MM.1S (cell line): ENCODE measurements around the gene L1CAM.

ENCODE experiments used
- DNase-seq: peaks from one replicate; pipeline ENCODE4 v3.0.0-alpha.2; 2015
- H2AFZ ChIP-seq: fragments of 300-600 bp; sonication (generic); 2 replicates; pipeline ENCODE4 v1.6.0; 2016; ENCODE audit warnings: antibody characterized with exemption, low read length
- H3F3A ChIP-seq: fragments of 300-600 bp; sonication (generic); 2 replicates; pipeline ENCODE4 v1.6.1; 2016; ENCODE audit warnings: mild to moderate bottlenecking, antibody characterized with exemption, low read length, moderate library complexity, mixed read lengths; ENCODE audit not compliant: insufficient read depth
- H3K27ac ChIP-seq: fragments of 300-600 bp; sonication (generic); 2 replicates; pipeline ENCODE4 v1.5.1; 2016; ENCODE audit warnings: mild to moderate bottlenecking, low read length
- H3K27me3 ChIP-seq: fragments of 300-600 bp; sonication (generic); replicated peaks from 2 replicates; pipeline ENCODE4 v1.6.0; 2016; ENCODE audit warnings: low read length; ENCODE audit not compliant: insufficient read depth
- H3K36me3 ChIP-seq: fragments of 300-600 bp; sonication (generic); replicated peaks from 2 replicates; pipeline ENCODE4 v1.6.1; 2016; ENCODE audit warnings: mild to moderate bottlenecking, low read length, mixed read lengths; ENCODE audit not compliant: insufficient read depth
- H3K4me1 ChIP-seq: fragments of 300-600 bp; sonication (generic); 2 replicates; pipeline ENCODE4 v1.6.1; 2016; ENCODE audit warnings: low read length, mixed read lengths
- H3K4me2 ChIP-seq: fragments of 300-600 bp; sonication (generic); 2 replicates; pipeline ENCODE4 v1.6.0; 2016; ENCODE audit warnings: low read depth, low read length
- H3K4me3 ChIP-seq: fragments of 300-600 bp; sonication (generic); 2 replicates; pipeline ENCODE4 v1.5.1; 2016; ENCODE audit warnings: low read length, mixed read lengths
- H3K79me2 ChIP-seq: fragments of 300-600 bp; sonication (generic); 2 replicates; pipeline ENCODE4 v1.6.1; 2016; ENCODE audit warnings: mixed run types, low read length, mixed read lengths
- H3K9ac ChIP-seq: fragments of 300-600 bp; sonication (generic); 2 replicates; pipeline ENCODE4 v1.6.1; 2016; ENCODE audit warnings: low read length, mixed read lengths
- H3K9me2 ChIP-seq: fragments of 300-600 bp; sonication (generic); replicated peaks from 2 replicates; pipeline ENCODE4 v1.6.1; 2016; ENCODE audit warnings: mild to moderate bottlenecking, low read length, mixed read lengths; ENCODE audit not compliant: insufficient read depth
- H3K9me3 ChIP-seq: fragments of 300-600 bp; sonication (generic); replicated peaks from 2 replicates; pipeline ENCODE4 v1.6.1; 2016; ENCODE audit warnings: mild to moderate bottlenecking, low read length, mixed read lengths; ENCODE audit not compliant: insufficient read depth
- H4K20me1 ChIP-seq: fragments of 300-600 bp; sonication (generic); 2 replicates; pipeline ENCODE4 v1.6.1; 2016; ENCODE audit warnings: mild to moderate bottlenecking, low read length, moderate library complexity, mixed read lengths; ENCODE audit not compliant: insufficient read depth
- CTCF ChIP-seq: fragments of 300-600 bp; sonication (generic); IDR thresholded peaks from 2 replicates; pipeline ENCODE4 v1.5.1; 2016; ENCODE audit warnings: antibody characterized with exemption, low read length, mixed read lengths
- EZH2 ChIP-seq: fragments of 300-600 bp; sonication (generic); optimal IDR thresholded peaks from 2 replicates; pipeline ENCODE3; 2017; ENCODE audit warnings: low read depth, mild to moderate bottlenecking, antibody characterized with exemption, low read length, mixed read lengths
- EZH2phosphoT487 ChIP-seq: fragments of 300-600 bp; sonication (generic); IDR thresholded peaks from 2 replicates; pipeline ENCODE4 v1.6.1; 2018; ENCODE audit warnings: antibody characterized with exemption, low read length

The L1CAM gene

GRCh38 chrX:153927922-153928760 lies 42.2 kb upstream of the L1CAM start:
- no peaks in the 10 kb centered on the region for H4K20me1 ChIP-seq
- H3K9me3 ChIP-seq: no peaks in the 10 kb centered on the region
- H3K9ac ChIP-seq: peak overlapping the region; percentile 91
- DNase-seq: peak; percentile 96
- no peaks in the 10 kb centered on the region for H3K9me2 ChIP-seq
- H3K79me2 ChIP-seq: peaks cover 52% of the 10 kb centered on the region
- H3K36me3 ChIP-seq: no peaks in the 10 kb centered on the region
- H3K27me3 ChIP-seq: no peaks in the 10 kb centered on the region
- peaks cover 11% of the 10 kb centered on the region; the same call in 1 of the 2 replicates for H3K4me1 ChIP-seq
- H2AFZ ChIP-seq: no peak overlapping the region
- no peak for TF ChIP-seq CTCF
- TF ChIP-seq EZH2phosphoT487: no peak
- TF ChIP-seq EZH2: no peak
- H3K4me2 ChIP-seq: peak overlapping the region; percentile 73
- H3K4me3 ChIP-seq: peak overlapping the region; percentile 78
- peaks cover 38% of the 10 kb centered on the region for H3F3A ChIP-seq
- H3K27ac ChIP-seq: peak overlapping the region; percentile 98

- H3K27ac ChIP-seq: peak overlapping the region; percentile 98
- H3K4me2 ChIP-seq: peak overlapping the region; percentile 73
- H4K20me1 ChIP-seq: no peaks in the 10 kb centered on the region
- no peaks in the 10 kb centered on the region for H3K9me3 ChIP-seq
- H3K79me2 ChIP-seq: peaks cover 52% of the 10 kb centered on the region
- H3K27me3 ChIP-seq: no peaks in the 10 kb centered on the region
- H3K36me3 ChIP-seq: no peaks in the 10 kb centered on the region
- peaks cover 38% of the 10 kb centered on the region for H3F3A ChIP-seq
- no peak for TF ChIP-seq CTCF
- no peak for TF ChIP-seq EZH2
- no peak for TF ChIP-seq EZH2phosphoT487
- H3K9ac ChIP-seq: peak overlapping the region; percentile 91
- H3K4me3 ChIP-seq: peak overlapping the region; percentile 78
- no peaks in the 10 kb centered on the region for H3K9me2 ChIP-seq
- peak; percentile 14 for DNase-seq
- peaks cover 11% of the 10 kb centered on the region; the same call in 1 of the 2 replicates for H3K4me1 ChIP-seq
- no peak overlapping the region for H2AFZ ChIP-seq
Measured at GRCh38 chrX:153927672-153927921, 41.6 kb upstream of the L1CAM start.

- peak overlapping the region; percentile 73 for H3K4me2 ChIP-seq
- peak; percentile 86 for DNase-seq
- peaks cover 38% of the 10 kb centered on the region for H3F3A ChIP-seq
- peaks cover 52% of the 10 kb centered on the region for H3K79me2 ChIP-seq
- H3K27ac ChIP-seq: peak overlapping the region; percentile 98
- no peaks in the 10 kb centered on the region for H3K9me3 ChIP-seq
- no peak overlapping the region for H2AFZ ChIP-seq
- no peaks in the 10 kb centered on the region for H3K27me3 ChIP-seq
- no peak; the same call in 1 of the 2 replicates for TF ChIP-seq CTCF
- peaks cover 11% of the 10 kb centered on the region; the same call in 1 of the 2 replicates for H3K4me1 ChIP-seq
- no peaks in the 10 kb centered on the region for H3K9me2 ChIP-seq
- H3K36me3 ChIP-seq: no peaks in the 10 kb centered on the region
- peak overlapping the region; percentile 91 for H3K9ac ChIP-seq
- no peaks in the 10 kb centered on the region for H4K20me1 ChIP-seq
- peak overlapping the region; percentile 78 for H3K4me3 ChIP-seq
Measured at GRCh38 chrX:153926858-153927671, 41.1 kb upstream of the L1CAM start.
